Measurements from ENCODE around the gene PHAF1.

DNA sequence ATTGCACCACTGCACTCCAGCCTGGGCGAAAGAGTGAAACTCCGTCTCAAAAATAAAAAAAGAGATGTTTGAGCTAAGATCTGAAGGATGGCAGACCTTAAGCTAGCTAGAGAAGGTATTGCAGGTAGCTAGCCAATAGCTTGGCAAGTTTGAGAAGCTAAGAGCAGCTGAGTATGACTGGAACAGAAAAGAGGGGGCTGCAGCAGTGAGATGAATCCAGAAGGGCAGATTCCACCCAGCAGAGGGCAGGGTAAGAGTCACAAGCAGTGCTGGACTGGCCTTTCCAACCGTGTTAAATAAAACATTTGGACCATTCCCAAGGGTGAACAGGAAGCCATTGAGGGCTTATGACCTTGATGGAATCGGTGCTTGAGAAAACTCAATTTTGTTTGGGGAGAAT lies 5.7 kb upstream of the PHAF1 start:
- TF ChIP-seq POLR2AphosphoS5 (IDR thresholded peaks at IDR 0.05; ENCODE audit: borderline replicate concordance, low read depth, low read length) (no peak), EZH2 (IDR thresholded peaks at IDR 0.05) (no peak)
